Bronchial epithelial cell (primary cell): ENCODE data around the gene SLC2A9. TPM values are rescaled to one million over a fixed set of nuclear protein-coding genes. Genes with fewer than 3 reads are reported as not detected.
"Not testable (repeated sequence)": the region's sequence is repeated elsewhere in the genome, so short reads cannot be mapped to it uniquely, and the experiment has no call there.

Source experiments
- DNase-seq: peaks from one replicate; pipeline ENCODE4 v3.0.0-alpha.2; 2010; ENCODE audit warnings: low read depth
- FAIRE-seq: peaks from 2 replicates; lab custom pipeline; 2011; peaks lifted over from hg19 to GRCh38; lab: Jason Lieb, UNC
- H3K27me3 ChIP-seq: 2 replicates; pipeline ENCODE4 v1.5.1; 2011; ENCODE audit warnings: low read length; ENCODE audit not compliant: control insufficient read depth, insufficient read depth
- H3K36me3 ChIP-seq: 2 replicates; pipeline ENCODE4 v1.5.1; 2011; ENCODE audit warnings: low read length; ENCODE audit not compliant: control insufficient read depth, insufficient read depth
- H3K4me3 ChIP-seq: 2 replicates; pipeline ENCODE4 v1.5.1; 2011; ENCODE audit warnings: mild to moderate bottlenecking, low read depth, low read length, control low read depth
- total RNA-seq: library from RNA; depleted of rRNA; stranded (reverse); fragments of >200 nt; gene quantifications from 2 replicates; pipeline ENCODE4 v1.2.1, GENCODE V29; 2014
- TF ChIP-seq, protein P1 (sequence below): IDR thresholded peaks from 2 replicates; pipeline ENCODE4 v1.5.1; 2011; ENCODE audit warnings: mild to moderate bottlenecking, moderate library complexity, low read length, control low read depth, inconsistent platforms; ENCODE audit not compliant: insufficient read depth, severe bottlenecking

Gene SLC2A9
- total RNA-seq, 1 donor from 2014 or later = 29.7 TPM

DNA sequence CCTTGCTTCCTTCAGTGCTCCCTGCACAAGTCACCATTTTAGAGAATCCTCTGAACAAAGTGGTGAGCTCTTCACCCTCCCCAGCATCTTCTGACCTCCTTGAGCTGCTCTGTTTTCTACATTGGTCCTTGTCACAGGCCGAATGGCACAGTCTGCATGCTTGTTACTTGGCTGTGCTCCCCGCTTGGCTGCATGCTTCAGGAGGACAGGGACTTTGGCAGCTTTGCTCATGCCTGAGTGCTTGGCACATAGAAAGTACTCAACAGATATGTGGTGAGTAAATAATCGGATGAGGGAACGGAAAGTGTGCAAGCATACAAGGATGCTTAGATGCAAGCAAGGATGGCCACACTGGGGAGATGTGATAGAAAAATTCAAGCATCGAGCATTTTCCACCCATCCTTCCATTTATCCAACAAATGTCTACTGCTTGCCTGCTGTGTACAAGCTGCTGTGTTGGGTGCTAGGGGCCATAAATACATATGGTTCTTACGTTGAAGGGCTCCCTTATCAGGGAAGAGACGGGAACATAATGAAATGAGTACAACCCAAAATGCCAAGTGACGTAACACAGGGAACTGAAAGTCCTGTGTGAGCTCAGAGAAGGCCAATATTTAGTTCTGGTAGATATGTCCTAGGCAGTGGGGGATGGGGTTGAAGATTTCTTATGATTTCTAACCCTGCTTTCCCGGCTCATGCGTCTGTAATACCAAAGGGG, 31.2 kb downstream of the SLC2A9 start:
- H3K27me3 ChIP-seq = no peaks in the 10 kb centered on the region
- peaks cover 19% of the 10 kb centered on the region for H3K36me3 ChIP-seq
- no peak for FAIRE-seq
- no peak overlapping the region for H3K4me3 ChIP-seq
- TF ChIP-seq, protein P1, sequence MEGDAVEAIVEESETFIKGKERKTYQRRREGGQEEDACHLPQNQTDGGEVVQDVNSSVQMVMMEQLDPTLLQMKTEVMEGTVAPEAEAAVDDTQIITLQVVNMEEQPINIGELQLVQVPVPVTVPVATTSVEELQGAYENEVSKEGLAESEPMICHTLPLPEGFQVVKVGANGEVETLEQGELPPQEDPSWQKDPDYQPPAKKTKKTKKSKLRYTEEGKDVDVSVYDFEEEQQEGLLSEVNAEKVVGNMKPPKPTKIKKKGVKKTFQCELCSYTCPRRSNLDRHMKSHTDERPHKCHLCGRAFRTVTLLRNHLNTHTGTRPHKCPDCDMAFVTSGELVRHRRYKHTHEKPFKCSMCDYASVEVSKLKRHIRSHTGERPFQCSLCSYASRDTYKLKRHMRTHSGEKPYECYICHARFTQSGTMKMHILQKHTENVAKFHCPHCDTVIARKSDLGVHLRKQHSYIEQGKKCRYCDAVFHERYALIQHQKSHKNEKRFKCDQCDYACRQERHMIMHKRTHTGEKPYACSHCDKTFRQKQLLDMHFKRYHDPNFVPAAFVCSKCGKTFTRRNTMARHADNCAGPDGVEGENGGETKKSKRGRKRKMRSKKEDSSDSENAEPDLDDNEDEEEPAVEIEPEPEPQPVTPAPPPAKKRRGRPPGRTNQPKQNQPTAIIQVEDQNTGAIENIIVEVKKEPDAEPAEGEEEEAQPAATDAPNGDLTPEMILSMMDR = no peak
- DNase-seq = no peak

DNA sequence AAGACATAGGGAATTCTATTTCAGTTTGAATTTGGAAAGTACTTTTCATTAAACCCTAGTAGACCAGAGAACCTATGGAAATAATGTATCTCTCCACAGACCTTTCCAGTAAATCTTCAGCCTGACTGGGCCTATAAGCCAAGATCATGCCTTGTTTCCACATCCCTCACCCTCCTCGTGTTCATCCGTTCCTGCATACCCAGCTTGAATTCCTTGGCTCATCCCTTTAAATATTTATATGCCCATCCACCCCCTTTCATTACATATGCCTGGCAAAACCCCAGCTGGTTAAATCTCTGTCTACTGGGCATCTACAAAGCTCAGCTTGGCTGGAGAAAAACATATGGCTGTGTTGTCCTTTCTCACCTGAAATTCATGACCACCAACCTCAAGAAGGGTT, 32.4 kb downstream of the SLC2A9 start:
- DNase-seq (no peak), FAIRE-seq (peak; percentile 82)
- TF ChIP-seq, protein P1 = no peak
- Histone ChIP-seq H3K36me3 (peaks cover 18% of the 10 kb centered on the region), H3K4me3 (no peak overlapping the region), H3K27me3 (no peaks in the 10 kb centered on the region)

DNA sequence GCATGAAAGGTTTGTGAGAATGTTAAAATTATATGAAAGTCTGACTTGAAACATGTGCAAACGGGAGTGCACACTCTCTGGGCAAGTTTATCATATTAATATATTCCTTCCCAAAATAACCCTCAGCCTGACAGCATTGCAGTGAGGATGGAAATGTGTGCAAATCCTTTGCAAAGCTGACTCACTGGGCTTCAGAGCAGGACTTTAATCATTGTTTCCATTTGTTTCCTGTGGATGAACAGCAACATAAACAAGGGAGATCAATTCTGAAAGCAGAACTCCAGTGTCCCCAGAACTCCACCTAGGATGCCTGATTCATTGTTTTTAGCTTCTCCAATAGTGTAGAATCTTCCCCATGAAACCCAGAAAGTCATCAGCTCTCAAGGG, 32.9 kb downstream of the SLC2A9 start:
- FAIRE-seq (no peak), DNase-seq (no peak)
- TF ChIP-seq, protein P1 = no peak
- H3K36me3 ChIP-seq = peaks cover 14% of the 10 kb centered on the region
- H3K4me3 ChIP-seq = no peak overlapping the region
- H3K27me3 ChIP-seq = no peaks in the 10 kb centered on the region

DNA sequence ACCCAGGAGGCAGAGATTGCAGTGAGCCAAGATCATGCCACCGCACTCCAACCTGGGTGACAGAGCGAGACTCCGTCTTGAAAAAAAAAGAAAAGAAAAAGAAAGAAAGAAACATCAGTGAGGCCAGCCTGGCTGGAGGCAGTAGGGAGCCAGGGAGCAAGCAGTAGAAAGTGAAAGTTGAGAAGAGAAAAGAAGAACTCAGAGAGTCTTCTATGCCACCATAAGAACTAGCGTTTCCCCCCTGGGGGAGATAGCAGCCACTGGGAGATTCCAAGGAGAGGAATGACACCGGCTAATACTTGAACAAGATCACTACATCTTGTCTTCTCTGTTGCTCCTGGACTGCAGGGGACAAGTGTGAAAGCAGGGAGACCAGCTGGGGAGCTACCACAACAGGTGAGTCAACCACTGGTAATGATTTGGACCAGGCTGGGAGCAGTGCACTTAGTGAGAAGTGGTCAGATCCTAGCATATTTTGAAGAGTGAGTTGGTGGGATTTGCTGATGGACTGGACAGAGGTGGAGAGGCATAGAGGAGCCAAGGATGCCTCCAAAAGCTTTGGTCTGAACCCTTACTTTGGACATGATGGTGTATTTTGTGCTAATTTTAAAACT, 33.4 kb downstream of the SLC2A9 start:
- no peak overlapping the region for H3K4me3 ChIP-seq
- no peak for FAIRE-seq
- no peaks in the 10 kb centered on the region for H3K27me3 ChIP-seq
- no peak for DNase-seq
- TF ChIP-seq, protein P1 = no peak
- peaks cover 12% of the 10 kb centered on the region for H3K36me3 ChIP-seq

DNA sequence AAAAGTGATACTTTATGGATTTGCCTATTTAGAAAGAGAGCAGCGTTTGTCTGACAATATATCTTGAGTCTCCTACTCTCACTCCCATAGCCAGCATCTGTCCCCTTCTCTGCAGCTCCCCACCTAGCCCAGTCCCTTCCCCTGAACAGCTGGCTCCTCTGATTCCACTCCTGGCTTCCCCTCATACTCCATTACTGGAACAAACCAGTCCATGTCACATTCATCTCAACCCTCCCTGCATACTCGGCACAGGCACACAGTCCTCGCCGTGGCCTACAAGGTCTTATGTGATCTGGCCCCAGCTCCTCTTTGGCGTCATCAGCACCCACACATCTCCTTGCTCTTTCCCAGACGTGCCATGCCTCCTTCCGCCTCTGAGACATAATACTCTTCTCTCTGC, 36.7 kb downstream of the SLC2A9 start:
- FAIRE-seq = peak; percentile 28
- Histone ChIP-seq H3K4me3 (no peak overlapping the region), H3K27me3 (no peaks in the 10 kb centered on the region), H3K36me3 (peaks cover 14% of the 10 kb centered on the region)
- DNase-seq = no peak
- TF ChIP-seq, protein P1 = no peak

DNA sequence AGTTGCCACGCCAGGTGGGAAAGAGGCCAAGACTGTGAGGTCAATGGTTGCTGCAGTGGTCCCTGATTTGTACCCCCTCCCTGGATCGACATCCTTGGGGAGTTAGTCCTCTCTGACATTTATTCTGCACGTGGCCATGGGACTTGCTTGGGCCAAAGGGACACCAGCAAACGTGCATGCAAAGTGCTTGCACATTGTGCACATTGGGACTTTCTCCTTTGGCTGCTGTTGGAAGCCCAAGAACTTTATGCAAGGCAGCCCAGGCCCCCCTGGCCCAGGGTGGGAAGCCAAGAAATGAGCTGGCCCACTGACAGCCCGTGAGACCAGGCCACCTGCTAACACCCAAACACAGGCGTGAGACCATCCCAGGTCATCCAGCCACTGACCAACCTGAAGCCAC, 38.1 kb downstream of the SLC2A9 start:
- H3K27me3 ChIP-seq = no peaks in the 10 kb centered on the region
- no peak overlapping the region for H3K4me3 ChIP-seq
- DNase-seq (no peak), FAIRE-seq (no peak)
- peaks cover 20% of the 10 kb centered on the region for H3K36me3 ChIP-seq
- TF ChIP-seq, protein P1 = no peak

DNA sequence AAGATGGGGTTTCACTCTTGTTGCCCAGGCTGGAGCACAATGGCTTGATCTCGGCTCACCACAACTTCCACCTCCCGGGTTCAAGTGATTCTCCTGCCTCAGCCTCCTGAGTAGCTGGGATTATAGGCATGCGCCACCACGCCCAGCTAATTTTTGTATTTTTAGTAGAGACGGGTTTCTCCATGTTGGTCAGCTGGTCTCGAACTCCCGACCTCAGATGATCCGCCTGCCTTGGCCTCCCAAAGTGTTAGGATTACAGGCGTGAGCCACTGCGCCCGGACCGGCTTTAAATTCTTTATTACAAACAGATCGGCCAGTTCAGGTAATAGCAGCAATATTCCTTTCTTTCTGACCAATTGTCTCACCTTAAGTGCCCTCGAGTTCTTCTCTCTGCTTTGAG, 39.4 kb downstream of the SLC2A9 start:
- H3K27me3 ChIP-seq, H3K4me3 ChIP-seq, DNase-seq, FAIRE-seq: not testable (repeated sequence)
- peaks cover 20% of the 10 kb centered on the region for H3K36me3 ChIP-seq
